DMS153 treated with DMSO at 0.1 percent for 48 hours (cell line): Measurements from ENCODE around the gene PNPO.

ENCODE experiments used
- DNase-seq: peaks from one replicate; lab custom pipeline; 2025; ENCODE audit not compliant: unreplicated experiment; lab: John Stamatoyannopoulos, UW

The PNPO gene

GRCh38 chr17:47949197-47949759 lies 7.9 kb downstream of the PNPO start:
- DNase-seq = peak; percentile 72

- no peak for DNase-seq
Measured at GRCh38 chr17:47949946-47950345, 8.6 kb downstream of the PNPO start.

- DNase-seq = no peak
Measured at GRCh38 chr17:47950448-47950847, 9.1 kb downstream of the PNPO start.

GRCh38 chr17:47952171-47953021 lies 11.0 kb downstream of the PNPO start:
- DNase-seq = no peak

GRCh38 chr17:47953909-47954308 lies 12.5 kb downstream of the PNPO start:
- no peak for DNase-seq

GRCh38 chr17:47955497-47956461 lies 14.4 kb downstream of the PNPO start:
- DNase-seq = peak; percentile 9

GRCh38 chr17:47956791-47957590 lies 15.6 kb downstream of the PNPO start:
- no peak for DNase-seq

GRCh38 chr17:47957591-47958490 lies 16.5 kb downstream of the PNPO start, which contains the start of gene PRR15L:
Gene PRR15L (minus strand): TSS chr17:47957883. CDS start chr17:47953234, 4,649 bp downstream.
- peak; percentile 92 for DNase-seq

- DNase-seq = peak; percentile 36
Measured at GRCh38 chr17:47959825-47960655, 18.7 kb downstream of the PNPO start.

GRCh38 chr17:47961406-47961805 lies 20.0 kb downstream of the PNPO start:
- DNase-seq = no peak

- no peak for DNase-seq
Measured at GRCh38 chr17:47962901-47963300, 21.5 kb downstream of the PNPO start.

GRCh38 chr17:47964856-47965255 lies 23.5 kb downstream of the PNPO start:
- no peak for DNase-seq

- DNase-seq = no peak
Measured at GRCh38 chr17:47966079-47966519, 24.7 kb downstream of the PNPO start.

- DNase-seq = no peak
Measured at GRCh38 chr17:47967607-47968252, 26.4 kb downstream of the PNPO start.

- no peak for DNase-seq
Measured at GRCh38 chr17:47968836-47969235, 27.5 kb downstream of the PNPO start.

GRCh38 chr17:47969930-47970724 lies 28.8 kb downstream of the PNPO start:
- no peak for DNase-seq
